ENCODE results near the gene TNS3. TPM values are rescaled to one million over a fixed set of nuclear protein-coding genes. Genes with fewer than 3 reads are reported as not detected.

TNS3 gene
- total RNA-seq, 2 donors from 2014 or later: 2.3 to 2.6 TPM

DNA sequence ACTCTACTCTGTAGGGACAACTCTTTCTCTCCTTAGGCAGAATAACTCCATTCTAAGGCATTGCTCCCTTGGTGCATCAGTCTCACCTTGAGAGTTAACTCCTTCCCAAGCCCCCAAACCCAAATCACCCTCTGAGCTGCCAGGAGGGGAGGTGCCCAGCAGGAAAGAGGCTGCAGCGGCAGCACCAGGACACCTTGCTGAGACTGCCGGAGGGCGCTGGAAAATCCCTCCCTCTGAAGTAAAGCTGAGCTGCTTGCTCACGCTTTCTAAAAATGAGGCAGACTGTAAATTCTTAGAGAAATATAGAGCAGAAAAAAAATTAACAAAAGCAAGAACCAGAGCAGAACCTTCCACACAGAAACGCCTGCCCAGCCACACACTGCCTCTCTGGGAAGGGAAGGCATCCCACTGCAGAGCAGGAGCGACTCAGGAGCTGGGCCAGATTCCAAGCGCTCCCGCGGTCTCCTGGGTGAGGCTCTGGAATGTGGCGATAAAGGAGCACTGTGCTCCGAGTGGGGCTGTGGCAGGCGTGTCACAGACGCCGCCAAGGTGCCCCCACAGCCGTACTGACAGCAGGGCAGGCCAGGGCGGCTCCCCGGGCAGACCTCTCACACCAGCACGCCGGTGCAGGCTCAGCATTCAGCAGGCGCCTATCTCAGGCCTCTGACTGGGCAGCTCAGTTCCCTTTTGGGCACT lies 202.1 kb downstream of the TNS3 start:
- H3K27ac Mint-ChIP-seq: no peak overlapping the region
- peaks cover 6% of the 10 kb centered on the region for H3K27me3 Mint-ChIP-seq
- no peaks in the 10 kb centered on the region for H3K4me1 Mint-ChIP-seq
- H3K36me3 Mint-ChIP-seq (ENCODE audit: low read depth): no peaks in the 10 kb centered on the region
- ATAC-seq (no peak), DNase-seq (no peak)
- H3K4me3 Mint-ChIP-seq: no peak overlapping the region
- H3K9me3 ChIP-seq (ENCODE audit: control insufficient read depth, low read length, poor library complexity, severe bottlenecking): no peaks in the 10 kb centered on the region

DNA sequence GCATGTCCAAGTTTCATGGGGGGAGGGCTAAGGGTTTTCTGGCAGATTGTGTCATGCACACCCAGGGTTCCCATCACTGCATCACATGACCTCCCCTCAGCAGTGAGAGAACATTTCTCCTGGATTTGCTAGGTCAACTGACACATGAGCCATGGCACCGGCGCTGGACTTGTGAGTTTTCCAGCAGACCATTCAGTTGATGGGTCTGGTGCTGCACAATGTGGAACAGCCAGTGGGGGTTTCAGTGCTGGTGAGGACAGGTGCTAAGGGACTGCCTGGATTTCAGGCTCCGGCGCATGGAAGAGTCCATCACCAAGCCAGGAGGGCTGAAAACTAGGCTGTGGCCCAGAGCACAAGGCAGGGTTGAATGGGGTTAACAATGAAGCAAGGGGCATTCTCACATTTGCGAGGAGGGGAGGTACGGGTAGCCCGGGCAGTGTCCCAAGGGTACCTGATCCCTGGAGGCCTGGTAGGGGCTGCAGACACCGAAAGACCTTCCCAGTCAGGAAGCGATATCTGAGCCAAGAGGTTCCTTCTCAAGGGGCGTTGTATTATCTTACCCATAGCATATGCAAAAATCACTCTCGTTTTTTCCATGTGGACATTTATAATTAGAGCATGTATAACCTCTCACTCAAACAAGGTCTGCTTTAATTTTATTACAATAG lies 203.0 kb downstream of the TNS3 start:
- H3K4me3 Mint-ChIP-seq: no peak overlapping the region
- H3K9me3 ChIP-seq (ENCODE audit: control insufficient read depth, low read length, poor library complexity, severe bottlenecking): no peaks in the 10 kb centered on the region
- ATAC-seq: no peak
- H3K36me3 Mint-ChIP-seq (ENCODE audit: low read depth): no peaks in the 10 kb centered on the region
- DNase-seq: no peak
- H3K4me1 Mint-ChIP-seq: no peaks in the 10 kb centered on the region
- peaks cover 6% of the 10 kb centered on the region for H3K27me3 Mint-ChIP-seq
- no peak overlapping the region for H3K27ac Mint-ChIP-seq

DNA sequence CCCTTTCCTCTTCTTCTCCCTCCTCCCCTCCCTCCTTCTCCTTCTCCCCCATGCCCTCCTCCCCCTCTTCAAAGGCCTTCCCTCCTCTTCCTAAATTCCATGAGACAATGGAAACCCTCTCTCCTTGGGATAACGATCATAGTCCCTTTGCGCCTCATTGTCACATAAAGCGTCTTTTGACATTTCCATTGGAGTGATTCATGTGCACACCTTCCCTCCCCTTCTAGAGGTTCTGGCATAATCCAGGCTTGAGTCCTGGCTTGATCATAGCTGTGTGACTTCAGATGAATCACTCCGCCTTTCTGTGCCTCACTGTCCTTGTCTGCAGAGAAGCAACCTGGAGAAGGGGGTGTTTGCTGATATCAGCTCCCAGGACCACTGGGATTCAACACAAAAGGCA lies 204.2 kb downstream of the TNS3 start:
- no peak overlapping the region for H3K27ac Mint-ChIP-seq
- H3K36me3 Mint-ChIP-seq (ENCODE audit: low read depth): no peaks in the 10 kb centered on the region
- no peak for DNase-seq
- H3K9me3 ChIP-seq (ENCODE audit: control insufficient read depth, low read length, poor library complexity, severe bottlenecking): no peaks in the 10 kb centered on the region
- H3K4me3 Mint-ChIP-seq: no peak overlapping the region
- peaks cover 1% of the 10 kb centered on the region for H3K27me3 Mint-ChIP-seq
- ATAC-seq: no peak
- no peaks in the 10 kb centered on the region for H3K4me1 Mint-ChIP-seq

DNA sequence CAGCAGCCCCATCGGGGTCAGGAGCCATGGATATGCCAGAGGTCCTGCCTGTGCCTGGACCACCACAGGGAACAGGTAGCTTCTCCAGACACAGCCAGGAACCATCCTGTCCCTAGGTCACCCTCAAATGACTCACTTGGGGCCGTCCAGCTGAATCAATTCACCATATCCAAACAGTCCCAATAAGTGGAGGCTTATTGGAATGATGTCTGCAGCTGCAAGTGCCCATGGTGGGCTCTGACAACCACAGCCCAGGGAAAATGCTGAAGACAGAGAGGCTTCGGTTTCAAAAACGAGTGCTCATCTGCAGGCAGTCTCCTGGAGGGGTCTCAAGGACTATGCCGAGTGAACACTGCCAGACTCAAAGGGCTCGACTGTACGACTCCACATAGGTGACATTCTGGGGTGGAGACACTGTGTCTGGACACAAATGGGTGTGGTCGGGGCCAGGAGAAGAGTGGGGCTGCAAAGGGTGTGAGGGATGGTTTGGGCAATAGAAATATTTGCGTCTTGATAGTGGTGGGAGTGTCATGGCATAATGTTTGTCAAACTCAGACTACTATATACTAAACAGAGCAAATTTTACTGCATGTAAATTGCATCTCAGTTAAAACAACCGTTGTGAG lies 204.8 kb downstream of the TNS3 start:
- no peaks in the 10 kb centered on the region for H3K27me3 Mint-ChIP-seq
- no peaks in the 10 kb centered on the region for H3K4me1 Mint-ChIP-seq
- H3K4me3 Mint-ChIP-seq: no peak overlapping the region
- no peaks in the 10 kb centered on the region for H3K36me3 Mint-ChIP-seq (ENCODE audit: low read depth)
- ATAC-seq (no peak), DNase-seq (no peak)
- H3K9me3 ChIP-seq (ENCODE audit: control insufficient read depth, low read length, poor library complexity, severe bottlenecking): no peaks in the 10 kb centered on the region
- H3K27ac Mint-ChIP-seq: no peak overlapping the region

DNA sequence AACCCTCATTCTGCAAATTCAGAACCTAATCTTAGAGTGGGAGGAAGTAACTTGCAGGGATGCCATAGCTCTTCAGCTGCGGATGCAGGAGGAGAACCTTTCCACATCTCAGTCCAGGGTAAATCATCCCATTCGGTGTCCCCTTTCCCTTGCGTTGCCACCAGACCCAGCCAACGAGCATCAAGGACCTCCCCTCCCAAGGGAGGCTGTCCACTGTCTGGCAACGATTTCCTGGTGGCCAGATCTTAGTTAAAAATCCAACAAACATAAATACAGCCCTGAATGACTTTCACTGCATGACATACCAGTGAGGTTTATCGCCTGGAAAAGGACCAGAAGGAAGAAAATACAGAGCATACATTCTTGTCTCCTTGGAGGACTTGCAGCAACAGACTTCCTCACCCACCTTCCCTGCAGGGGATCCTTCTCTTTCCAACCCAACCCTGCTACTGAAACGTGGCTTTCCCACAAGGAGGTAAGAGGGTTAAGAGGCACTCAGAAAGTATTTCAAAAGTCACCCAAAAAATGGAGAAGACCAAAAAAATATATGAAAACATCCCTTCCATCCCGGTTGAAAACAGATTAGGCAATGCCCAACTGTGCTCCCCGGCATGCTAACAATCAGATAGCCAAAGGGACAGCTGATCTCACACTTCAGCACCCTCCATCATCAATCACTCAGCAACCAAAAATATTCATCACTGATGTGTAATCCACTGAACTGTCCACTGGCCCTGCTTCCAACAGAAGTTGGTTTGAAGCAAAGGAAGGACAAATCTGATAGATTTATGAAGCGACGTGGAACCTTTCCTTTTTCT lies 206.6 kb downstream of the TNS3 start:
- Mint-ChIP-seq H3K36me3 (ENCODE audit: low read depth) (no peaks in the 10 kb centered on the region), H3K27me3 (no peaks in the 10 kb centered on the region), H3K4me3 (no peak overlapping the region), H3K4me1 (no peaks in the 10 kb centered on the region), H3K27ac (no peak overlapping the region)
- no peaks in the 10 kb centered on the region for H3K9me3 ChIP-seq (ENCODE audit: control insufficient read depth, low read length, poor library complexity, severe bottlenecking)
- ATAC-seq (no peak), DNase-seq (no peak)

DNA sequence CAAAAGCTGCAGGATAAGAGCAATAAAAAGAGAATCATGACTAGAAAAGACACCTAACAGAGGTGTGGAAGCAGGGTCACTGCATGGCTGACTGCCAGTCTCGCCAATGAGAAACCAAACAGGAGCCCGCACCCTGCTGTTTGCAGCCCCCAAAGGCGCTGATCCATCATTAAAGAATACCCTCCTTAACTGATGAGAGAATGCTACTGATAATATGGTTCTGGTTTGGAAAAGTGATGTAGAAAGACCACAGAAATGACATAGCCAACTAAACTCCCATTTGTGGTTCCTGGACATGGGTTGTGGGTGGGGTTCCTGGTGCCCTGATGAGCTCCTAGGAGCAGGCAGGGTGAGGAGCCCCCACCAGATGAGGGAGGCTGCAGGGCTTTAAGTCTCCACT lies 207.4 kb downstream of the TNS3 start:
- no peaks in the 10 kb centered on the region for H3K27me3 Mint-ChIP-seq
- no peak overlapping the region for H3K27ac Mint-ChIP-seq
- no peak overlapping the region for H3K4me3 Mint-ChIP-seq
- DNase-seq: no peak
- H3K9me3 ChIP-seq (ENCODE audit: control insufficient read depth, low read length, poor library complexity, severe bottlenecking): no peaks in the 10 kb centered on the region
- no peaks in the 10 kb centered on the region for H3K36me3 Mint-ChIP-seq (ENCODE audit: low read depth)
- ATAC-seq: no peak
- H3K4me1 Mint-ChIP-seq: no peaks in the 10 kb centered on the region

DNA sequence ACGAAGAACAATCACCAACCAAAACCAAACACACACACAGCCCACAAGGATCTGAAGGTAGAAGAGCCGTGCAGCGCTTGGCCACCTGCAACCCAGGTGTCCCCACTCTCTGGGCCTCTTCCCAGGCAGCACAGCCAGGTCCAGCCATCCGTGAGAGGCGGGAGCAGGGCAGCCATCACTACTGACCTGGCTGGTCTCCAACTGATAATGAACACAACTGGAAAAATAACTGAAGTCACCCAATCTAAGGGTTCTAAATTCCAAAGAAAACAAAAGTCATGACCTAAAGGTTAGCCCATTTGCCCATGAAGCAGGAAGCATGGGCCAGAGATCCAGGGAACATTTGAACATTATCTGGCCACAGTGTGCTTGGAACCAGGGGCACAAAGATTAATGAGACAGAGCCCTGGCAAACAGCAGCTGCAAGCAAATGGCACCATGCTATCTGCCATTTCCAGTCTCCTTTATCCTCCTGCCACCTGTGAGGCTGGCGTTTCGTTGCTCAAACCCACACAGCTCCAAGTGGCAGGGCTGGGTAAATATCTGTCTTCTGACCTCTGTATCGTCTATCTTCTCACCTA lies 207.9 kb downstream of the TNS3 start:
- Mint-ChIP-seq H3K36me3 (ENCODE audit: low read depth) (no peaks in the 10 kb centered on the region), H3K4me3 (no peak overlapping the region), H3K27ac (no peak overlapping the region), H3K27me3 (no peaks in the 10 kb centered on the region), H3K4me1 (no peaks in the 10 kb centered on the region)
- no peak for ATAC-seq
- H3K9me3 ChIP-seq (ENCODE audit: control insufficient read depth, low read length, poor library complexity, severe bottlenecking): no peaks in the 10 kb centered on the region
- no peak for DNase-seq

DNA sequence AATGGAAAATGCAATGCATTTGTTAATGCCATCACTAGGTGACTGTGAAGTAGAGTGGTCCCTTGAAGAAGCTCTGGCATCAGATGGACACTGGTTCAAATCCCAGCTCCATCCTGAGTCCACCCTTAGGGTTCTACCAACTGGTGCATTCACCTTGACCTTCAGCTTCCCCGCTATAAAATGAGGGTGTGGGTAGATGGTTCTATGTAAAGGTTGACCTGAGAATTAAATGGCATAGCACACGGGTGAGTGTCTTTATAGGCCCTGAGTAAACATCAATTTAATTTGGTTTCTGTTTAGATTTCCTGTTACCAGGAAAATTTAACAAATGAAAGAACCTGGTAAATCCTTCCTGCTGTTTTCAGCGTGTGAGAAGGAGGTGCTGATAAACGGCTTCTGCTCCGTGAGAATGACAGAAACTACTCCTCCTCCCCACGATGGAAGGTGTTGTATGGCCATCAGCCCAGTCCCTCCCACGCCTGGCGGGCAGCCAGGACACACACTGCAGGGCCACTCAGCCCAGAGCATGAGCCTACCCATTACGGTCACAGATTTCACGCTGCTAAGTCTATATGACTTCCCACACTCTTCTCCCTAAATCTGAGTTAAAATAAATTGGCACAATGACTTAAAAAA lies 210.1 kb downstream of the TNS3 start:
- ATAC-seq: no peak
- H3K9me3 ChIP-seq (ENCODE audit: control insufficient read depth, low read length, poor library complexity, severe bottlenecking): no peaks in the 10 kb centered on the region
- Mint-ChIP-seq H3K27ac (no peak overlapping the region), H3K4me1 (no peaks in the 10 kb centered on the region), H3K27me3 (no peaks in the 10 kb centered on the region), H3K4me3 (no peak overlapping the region), H3K36me3 (ENCODE audit: low read depth) (no peaks in the 10 kb centered on the region)
- no peak for DNase-seq

DNA sequence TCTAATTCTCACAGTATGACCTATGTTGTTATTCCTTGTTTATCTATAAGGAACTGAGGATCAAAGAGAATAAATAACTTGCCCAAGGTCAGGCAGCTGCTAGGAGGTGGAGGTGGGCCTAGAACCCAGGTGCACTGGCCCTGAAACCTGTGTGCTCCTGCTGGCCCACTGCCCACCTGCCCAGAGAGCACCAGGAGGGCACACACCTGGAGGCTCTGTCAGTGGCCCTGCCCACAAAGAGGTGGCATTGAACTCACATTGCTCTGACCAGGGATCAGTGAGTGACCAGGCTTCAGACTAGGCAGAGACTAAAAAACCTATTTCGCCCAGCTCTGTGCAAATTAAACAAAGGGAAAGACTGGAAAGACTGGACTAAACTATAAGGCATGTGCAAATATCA lies 210.6 kb downstream of the TNS3 start:
- DNase-seq (no peak), ATAC-seq (no peak)
- H3K4me1 Mint-ChIP-seq: no peaks in the 10 kb centered on the region
- H3K4me3 Mint-ChIP-seq: no peak overlapping the region
- no peaks in the 10 kb centered on the region for H3K9me3 ChIP-seq (ENCODE audit: control insufficient read depth, low read length, poor library complexity, severe bottlenecking)
- no peak overlapping the region for H3K27ac Mint-ChIP-seq
- H3K27me3 Mint-ChIP-seq: no peaks in the 10 kb centered on the region
- H3K36me3 Mint-ChIP-seq (ENCODE audit: low read depth): no peaks in the 10 kb centered on the region

DNA sequence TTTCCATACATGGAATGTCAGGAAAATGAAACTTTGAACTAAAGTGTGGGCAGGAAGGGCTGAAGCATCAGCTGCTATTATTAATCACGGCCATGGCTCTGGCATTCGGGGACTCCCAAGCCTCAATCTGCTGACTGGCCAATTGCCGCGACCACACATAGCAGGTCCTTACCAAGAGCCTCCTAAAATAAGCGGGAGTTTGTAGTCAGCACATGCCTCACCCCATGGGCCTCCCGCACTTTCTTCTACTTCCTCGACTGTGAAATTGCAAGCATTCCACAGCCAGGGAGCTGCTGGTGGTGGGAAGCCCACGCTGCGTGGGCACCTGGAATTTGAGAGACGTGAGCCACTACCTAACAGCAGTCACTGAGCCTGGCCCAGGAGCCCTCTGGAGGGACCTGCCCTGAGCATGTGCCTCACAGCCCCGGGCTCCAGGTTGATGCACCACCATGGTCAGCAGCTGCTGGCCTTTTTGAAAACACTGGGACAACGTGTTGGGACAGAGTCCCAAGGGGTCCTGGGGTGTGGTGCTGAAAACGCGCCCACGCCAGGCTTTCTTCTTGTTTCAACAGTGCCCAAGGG lies 211.4 kb downstream of the TNS3 start:
- no peaks in the 10 kb centered on the region for H3K9me3 ChIP-seq (ENCODE audit: control insufficient read depth, low read length, poor library complexity, severe bottlenecking)
- Mint-ChIP-seq H3K36me3 (ENCODE audit: low read depth) (no peaks in the 10 kb centered on the region), H3K4me1 (no peaks in the 10 kb centered on the region), H3K27ac (no peak overlapping the region), H3K27me3 (no peaks in the 10 kb centered on the region), H3K4me3 (no peak overlapping the region)
- no peak for ATAC-seq
- DNase-seq: no peak

DNA sequence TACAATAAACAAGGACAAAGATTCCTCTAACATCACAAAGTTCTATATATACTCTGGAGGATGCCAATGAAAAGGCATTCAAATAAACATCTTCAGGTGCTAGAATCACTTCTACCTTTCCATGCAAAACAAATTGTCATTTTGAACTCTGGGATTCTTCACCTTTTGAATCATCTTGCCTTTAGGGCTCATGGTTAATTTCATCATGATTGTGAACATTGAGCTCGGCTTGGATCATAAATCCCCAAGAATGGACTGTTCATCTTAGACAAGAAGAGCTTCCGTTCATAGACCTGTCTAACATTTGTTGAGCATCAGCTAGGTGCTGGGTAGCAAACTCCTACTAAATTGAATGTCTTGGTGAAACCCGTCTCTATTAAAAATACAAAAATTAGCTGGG lies 212.2 kb downstream of the TNS3 start:
- no peak overlapping the region for H3K27ac Mint-ChIP-seq
- no peaks in the 10 kb centered on the region for H3K36me3 Mint-ChIP-seq (ENCODE audit: low read depth)
- no peaks in the 10 kb centered on the region for H3K27me3 Mint-ChIP-seq
- no peak for ATAC-seq
- H3K4me3 Mint-ChIP-seq: no peak overlapping the region
- no peak for DNase-seq
- H3K9me3 ChIP-seq (ENCODE audit: control insufficient read depth, low read length, poor library complexity, severe bottlenecking): no peaks in the 10 kb centered on the region
- no peaks in the 10 kb centered on the region for H3K4me1 Mint-ChIP-seq

DNA sequence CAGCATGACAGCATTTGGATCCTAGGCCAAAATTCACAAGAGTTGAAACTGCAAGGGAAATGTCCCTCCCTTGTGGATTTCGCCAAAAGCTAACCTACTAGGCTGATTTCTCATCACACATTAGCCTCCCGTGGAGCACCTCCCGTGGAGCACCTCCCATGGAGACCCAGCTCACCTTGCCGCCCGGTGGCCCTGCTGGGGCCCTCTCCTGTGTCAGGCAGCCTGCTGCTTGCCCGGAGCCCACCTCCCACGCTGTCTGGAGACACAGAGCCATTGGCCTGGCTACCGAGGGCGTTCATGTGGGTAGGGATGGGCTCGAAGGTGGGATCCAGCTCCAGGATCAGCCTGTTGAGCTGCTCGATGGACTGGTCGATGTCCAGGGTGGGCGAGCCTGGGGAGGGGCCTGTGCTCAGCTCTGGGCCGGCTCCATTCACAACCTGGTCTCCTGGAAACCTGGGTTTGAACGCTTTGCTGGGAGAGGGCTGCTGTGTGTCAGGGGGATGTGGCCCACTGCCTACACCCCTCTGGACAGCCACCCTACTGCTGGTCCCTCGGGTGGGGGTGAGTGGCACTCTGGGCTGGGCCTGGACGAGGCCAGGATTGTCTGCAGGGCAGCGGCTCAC lies 213.6 kb downstream of the TNS3 start:
- no peaks in the 10 kb centered on the region for H3K4me1 Mint-ChIP-seq
- no peak for ATAC-seq

More for the DNA sequence above, 213.6 kb downstream of the TNS3 start:
- Mint-ChIP-seq H3K27me3 (no peaks in the 10 kb centered on the region), H3K36me3 (ENCODE audit: low read depth) (no peaks in the 10 kb centered on the region), H3K4me3 (no peak overlapping the region), H3K27ac (no peak overlapping the region)
- no peak for DNase-seq
- no peaks in the 10 kb centered on the region for H3K9me3 ChIP-seq (ENCODE audit: control insufficient read depth, low read length, poor library complexity, severe bottlenecking)

All from T-helper 17 cell (primary cell).